HG02763 (cell line): ENCODE data around the gene ZNF148.

Experiments used
- ATAC-seq: cut with Tn5 transposase; IDR thresholded peaks from one replicate; pipeline ENCODE4 v1.9.1; 2021; ENCODE audit warnings: mild to moderate bottlenecking, moderate library complexity; ENCODE audit not compliant: unreplicated experiment

Gene ZNF148

GRCh38 chr3:125289429-125289981 is 85.6 kb downstream of the ZNF148 start:
- ATAC-seq: no peak

- ATAC-seq: no peak
Observed at GRCh38 chr3:125287248-125287647, 87.9 kb downstream of the ZNF148 start.

GRCh38 chr3:125281381-125281780 is 93.7 kb downstream of the ZNF148 start:
- no peak for ATAC-seq

- no peak for ATAC-seq
Observed at GRCh38 chr3:125280668-125281361, 94.3 kb downstream of the ZNF148 start.

GRCh38 chr3:125278155-125278554 is 97.0 kb downstream of the ZNF148 start:
- no peak for ATAC-seq

- no peak for ATAC-seq
Observed at GRCh38 chr3:125271127-125271526, 104.0 kb downstream of the ZNF148 start.

GRCh38 chr3:125267460-125267859 is 107.7 kb downstream of the ZNF148 start:
- no peak for ATAC-seq

GRCh38 chr3:125266971-125267370 is 108.2 kb downstream of the ZNF148 start:
- no peak for ATAC-seq

GRCh38 chr3:125262161-125262560 is 113.0 kb downstream of the ZNF148 start:
- ATAC-seq: no peak

GRCh38 chr3:125261031-125261430 is 114.1 kb downstream of the ZNF148 start:
- no peak for ATAC-seq

- no peak for ATAC-seq
Observed at GRCh38 chr3:125260158-125260557, 115.0 kb downstream of the ZNF148 start.

- ATAC-seq: no peak
Observed at GRCh38 chr3:125257536-125257935, 117.6 kb downstream of the ZNF148 start.

- no peak for ATAC-seq
Observed at GRCh38 chr3:125256675-125257074, 118.5 kb downstream of the ZNF148 start.

- ATAC-seq: no peak
Observed at GRCh38 chr3:125250973-125251372, 124.2 kb downstream of the ZNF148 start.

GRCh38 chr3:125246237-125246636 is 128.9 kb downstream of the ZNF148 start:
- no peak for ATAC-seq

- no peak for ATAC-seq
Observed at GRCh38 chr3:125245521-125245920, 129.6 kb downstream of the ZNF148 start.

GRCh38 chr3:125240496-125240895 is 134.6 kb downstream of the ZNF148 start:
- no peak for ATAC-seq

GRCh38 chr3:125239266-125239665 is 135.9 kb downstream of the ZNF148 start:
- no peak for ATAC-seq

- ATAC-seq: no peak
Observed at GRCh38 chr3:125238759-125239158, 136.4 kb downstream of the ZNF148 start.

GRCh38 chr3:125236331-125236903 is 138.7 kb downstream of the ZNF148 start:
- no peak for ATAC-seq

GRCh38 chr3:125234831-125235230 is 140.3 kb downstream of the ZNF148 start:
- ATAC-seq: no peak

- no peak for ATAC-seq
Observed at GRCh38 chr3:125232401-125232800, 142.7 kb downstream of the ZNF148 start.
